HG02763 (cell line): ENCODE data around the gene TEAD1.

Source experiments
- ATAC-seq: cut with Tn5 transposase; IDR thresholded peaks from one replicate; pipeline ENCODE4 v1.9.1; 2021; ENCODE audit warnings: mild to moderate bottlenecking, moderate library complexity; ENCODE audit not compliant: unreplicated experiment

TEAD1 gene

DNA sequence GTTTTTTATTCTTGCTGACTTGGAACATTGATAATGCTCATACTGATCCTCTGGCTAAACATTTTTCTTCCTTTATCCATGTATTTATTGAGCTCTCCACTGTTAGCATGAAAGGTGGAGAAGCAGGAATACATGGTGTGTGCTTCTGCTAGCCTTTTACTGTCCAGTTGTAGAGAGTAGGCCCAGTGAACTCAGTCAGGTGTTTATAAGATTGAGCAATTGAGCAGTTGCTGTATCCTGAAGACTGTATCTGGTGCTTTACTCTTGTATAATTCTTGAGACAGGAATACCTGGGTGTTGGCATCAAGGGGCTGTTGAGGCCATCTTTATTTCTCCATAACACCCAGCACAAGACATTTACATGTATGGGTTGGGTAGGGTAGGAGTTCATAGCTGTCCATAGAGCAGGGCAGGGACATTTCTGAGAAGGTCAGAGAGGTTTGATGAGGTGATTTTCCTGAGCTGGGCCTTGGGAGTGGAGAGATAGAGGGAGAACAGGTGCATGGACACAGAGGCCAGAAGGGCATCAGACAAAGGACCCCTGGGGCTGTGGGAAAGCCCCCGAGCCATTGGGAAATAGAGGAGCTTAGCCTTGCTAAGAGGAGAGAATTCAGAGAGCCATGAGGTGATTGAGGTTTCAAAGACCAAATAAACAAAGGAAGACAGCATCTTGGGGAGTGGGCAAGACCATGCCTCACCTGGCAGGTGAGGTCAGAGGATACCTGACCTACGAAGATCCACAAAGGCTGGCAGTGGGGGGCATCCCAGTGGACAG, 155.5 kb downstream of the TEAD1 start:
- ATAC-seq: no peak

DNA sequence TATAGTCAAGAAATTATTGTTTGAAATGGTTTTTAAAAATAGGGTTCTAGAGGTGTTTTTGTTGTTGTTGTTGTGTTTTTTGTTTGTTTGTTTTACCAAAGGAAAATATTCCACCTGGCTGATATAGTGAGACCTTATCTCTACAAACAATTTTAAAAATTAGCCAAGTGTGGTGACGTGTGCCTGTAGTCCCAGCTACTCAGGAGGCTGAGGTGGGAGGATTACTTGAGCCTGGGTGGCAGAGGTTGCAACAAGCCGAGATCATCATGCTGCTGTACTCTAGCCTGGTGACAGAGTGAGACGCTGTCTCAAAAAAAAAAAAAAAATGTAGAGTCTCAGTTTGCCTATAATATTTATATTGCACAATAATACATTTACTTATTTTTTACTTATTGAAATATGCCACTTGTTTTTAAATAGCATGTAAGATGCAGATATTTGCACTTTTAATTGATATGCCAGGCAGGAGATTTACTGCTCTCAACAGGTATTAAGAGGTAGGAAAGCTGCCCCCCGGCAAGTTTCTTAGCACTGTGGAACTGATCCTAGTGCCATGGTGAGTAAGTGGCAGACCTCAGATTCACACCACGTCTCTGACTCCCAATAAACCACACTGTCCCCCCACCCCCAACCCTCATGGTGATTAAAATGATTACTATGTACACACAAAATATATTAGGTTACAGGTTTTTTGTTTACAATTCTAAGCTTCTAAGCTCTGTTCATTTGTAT, 157.4 kb downstream of the TEAD1 start:
- no peak for ATAC-seq

DNA sequence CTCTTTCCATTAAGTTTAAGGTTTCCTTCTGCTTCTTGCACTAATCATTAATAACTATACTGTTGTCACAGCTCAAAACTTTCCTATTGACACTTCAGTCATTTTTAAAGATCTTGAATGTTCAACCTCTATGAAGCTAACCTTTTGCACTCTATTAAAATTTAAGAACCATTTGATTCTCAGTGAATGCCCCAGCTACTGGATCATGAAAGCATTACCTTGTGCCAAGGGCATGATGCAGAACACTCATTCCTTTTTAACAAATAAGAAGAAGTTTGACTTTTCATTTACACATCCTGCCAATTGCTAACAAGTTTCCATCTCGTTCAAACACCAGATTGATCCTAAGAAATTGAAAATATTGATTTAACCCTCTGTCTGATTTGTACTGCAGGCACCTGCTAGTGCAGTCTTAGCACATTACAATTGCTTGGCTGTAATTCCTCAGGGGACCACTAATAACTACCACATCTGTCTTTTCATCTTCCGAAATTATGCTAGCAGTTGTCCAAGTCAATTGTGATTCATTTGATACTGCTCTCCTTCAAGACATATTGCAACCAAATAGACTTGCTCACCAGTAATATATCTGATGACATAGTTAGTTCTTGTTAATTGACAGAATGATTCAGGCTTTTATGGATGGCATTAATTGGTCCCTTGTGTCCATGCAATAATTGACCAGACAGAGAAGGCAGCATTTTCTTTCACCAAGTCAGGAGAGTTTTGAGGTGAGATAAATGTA, 158.4 kb downstream of the TEAD1 start:
- ATAC-seq: no peak

DNA sequence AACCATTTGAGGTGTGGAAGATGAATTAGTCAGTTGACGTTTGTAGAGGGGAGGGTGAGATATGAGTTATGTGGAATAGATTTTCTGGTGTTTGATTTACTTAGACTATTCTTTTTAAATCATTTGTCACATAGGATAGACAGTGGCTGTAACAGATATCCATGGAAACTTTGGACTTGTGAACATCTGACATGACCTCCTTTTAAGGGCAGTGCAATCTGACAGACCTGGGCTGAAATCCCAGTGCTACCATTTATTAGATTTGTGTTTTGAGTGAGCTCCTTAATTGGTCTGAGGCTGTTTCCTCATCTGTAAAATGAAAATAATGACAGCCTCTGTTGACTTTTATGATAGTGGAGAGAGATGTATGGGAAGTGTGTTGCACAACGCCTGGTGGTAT, 159.9 kb downstream of the TEAD1 start:
- no peak for ATAC-seq

DNA sequence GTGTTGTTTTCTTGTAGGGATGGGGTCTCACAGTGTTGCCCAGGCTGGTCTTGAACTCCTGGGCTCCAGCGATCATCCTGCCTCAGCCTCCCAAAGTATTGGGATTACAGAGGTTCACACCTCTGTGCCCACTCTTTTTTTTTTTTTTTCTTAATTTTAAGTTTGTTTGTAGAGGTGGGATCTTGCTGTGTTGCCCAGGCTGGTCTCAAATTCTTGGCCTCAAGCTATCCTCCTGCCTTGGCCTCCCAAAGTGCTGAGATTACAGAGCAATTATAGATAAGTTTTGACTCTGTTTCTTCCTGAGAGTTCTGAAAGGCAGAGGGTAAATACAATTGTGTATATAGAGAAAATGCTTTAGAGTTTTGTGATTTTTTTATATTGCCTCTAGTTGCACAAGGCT, 160.4 kb downstream of the TEAD1 start:
- no peak for ATAC-seq

DNA sequence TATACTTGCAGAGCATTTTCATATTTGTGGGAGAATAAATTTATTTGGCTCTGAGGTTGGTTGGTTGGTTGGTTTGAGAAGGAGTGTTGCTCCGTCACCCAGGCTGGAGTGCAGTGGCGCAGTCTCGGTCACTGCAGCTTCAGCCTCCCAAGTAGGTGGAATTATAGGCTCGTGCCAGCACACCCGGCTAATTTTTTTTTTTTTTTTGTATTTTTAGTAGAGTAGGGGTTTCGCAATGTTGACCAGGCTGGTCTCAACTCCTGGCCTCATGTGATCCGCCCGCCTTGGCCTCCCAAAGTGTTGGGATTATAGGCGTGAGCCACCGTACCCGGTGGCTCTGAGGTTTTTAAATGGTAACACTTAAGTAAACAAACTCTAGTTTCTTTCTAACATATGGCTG, 161.1 kb downstream of the TEAD1 start:
- ATAC-seq: no peak

DNA sequence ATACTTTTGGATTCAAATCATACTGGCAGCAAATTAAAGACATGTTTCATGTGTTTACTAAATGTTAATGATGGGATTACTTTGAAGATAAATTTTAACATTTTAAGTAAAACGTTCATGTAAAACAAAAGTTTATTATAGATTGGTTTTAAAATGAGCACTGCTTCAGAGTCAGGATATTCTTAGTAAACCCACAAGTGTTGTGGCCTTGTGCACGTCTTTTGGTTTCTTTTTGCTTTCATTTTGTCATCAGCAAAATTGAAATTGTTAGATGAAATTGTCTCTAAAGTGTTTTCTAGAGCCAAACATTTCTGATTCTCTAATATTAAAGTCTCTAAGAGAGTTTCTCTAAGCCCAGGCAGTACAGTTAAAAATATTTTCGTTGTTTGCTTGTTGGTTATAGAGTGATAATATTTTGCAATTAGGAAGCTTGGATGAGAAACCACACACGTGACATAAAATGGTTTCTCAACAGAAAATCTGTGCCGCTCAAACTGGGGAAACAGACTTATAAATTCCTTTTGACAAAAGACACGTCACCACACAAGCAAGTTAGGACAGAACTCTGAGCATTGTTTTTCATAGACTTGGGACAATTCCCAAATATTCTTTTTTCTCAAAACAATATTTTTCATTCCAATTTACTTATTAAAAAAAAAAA, 164.4 kb downstream of the TEAD1 start:
- no peak for ATAC-seq

DNA sequence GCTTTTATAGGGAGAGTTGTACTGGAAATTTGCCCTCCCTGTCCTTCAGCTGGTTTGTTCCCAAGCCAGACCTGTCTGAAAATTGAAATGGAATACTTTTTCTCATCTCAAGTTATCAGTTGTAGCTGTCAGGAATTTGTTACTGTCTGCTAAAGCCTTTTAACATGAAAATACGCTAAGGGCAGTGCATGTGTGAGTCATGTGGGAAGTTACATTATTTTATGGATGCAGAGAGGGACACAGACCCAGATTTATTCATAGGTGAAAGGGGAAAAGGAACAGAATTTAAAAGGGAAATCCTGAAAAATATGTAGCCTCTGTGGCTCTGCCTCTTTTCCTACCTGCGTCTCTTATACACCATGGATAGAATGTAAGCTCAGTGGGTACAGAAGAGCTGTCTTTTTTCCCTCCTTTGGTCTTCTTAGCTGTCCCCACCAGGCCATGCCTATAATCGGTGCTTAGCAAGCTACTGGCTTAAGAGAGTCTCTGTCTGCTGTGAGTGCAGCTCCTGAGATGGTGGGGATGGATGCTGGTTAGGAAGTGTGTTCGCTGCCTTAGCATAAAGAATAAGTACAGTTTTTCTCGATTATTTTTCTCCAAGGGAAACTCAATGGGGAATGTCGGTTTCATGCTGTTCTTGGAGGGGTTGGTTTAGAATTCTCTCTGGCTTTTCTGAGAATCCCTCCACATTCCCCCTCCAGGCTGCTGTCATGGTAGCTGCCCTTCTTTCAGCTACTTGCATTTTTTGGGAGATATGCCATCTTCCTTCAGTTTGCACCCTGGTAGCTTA, 166.8 kb downstream of the TEAD1 start:
- ATAC-seq: no peak

DNA sequence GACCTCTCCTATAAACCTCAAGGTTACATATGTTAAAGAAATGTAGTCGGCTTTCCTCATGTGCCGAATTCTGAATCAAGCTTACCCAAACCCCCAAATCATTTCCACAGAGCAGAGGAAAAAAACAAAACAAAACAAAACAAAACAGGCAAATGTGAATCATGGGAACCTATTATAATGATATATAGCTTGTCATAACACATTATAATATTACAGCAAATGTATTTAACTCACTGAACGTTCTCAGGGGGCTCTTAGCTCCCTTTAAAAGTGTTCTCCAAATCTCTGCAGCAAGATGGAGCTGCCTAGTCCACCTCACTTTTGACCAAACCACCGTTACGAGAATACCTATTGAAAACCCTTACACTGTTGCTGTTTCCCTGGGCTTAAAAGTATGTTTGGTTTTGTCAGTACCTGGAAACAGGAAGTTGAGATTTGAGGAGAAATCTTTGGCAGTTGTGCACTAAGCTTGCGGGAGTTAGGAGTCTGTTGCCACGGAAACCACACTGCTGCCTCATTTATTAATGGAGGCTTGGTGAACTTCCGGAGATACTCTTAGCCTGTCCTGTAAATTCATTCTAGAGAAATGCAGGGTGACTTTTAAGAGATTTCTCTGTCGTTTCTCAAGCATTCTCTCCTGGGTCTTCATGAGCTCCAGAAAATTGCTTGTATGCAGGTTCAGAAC, 167.9 kb downstream of the TEAD1 start:
- ATAC-seq: no peak

DNA sequence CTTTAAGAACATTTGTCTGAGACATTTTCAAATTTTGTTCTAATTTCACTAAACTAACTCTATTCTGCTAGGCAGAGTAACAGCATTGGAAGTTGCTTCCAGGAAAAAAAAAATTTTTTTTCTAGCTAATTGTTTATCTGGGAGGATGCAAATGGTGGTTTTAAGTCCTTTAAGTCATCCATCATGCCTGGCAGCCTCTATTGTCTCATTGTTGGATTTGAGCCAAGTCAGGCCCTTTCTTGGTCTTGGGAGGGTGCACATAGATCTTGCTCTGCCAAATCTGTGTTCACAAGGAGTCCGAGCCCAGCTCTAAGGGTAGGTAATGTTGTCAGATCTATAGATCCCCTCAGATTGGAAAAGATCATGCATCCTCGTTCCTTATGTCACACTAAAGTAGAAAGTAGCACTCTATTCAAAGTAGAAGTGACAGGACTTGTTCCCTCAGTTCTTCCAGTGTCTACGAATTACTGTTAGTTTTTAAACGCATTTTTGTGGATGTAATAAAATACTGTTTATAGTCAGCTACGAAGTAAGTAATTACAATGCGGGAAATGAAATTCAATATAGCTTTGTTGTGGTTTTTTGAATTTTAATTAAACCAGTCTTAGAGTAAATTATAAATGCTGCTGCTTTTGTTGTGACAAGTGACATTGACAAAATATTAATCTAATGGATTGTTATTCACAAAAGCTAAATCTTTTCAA, 168.9 kb downstream of the TEAD1 start:
- no peak for ATAC-seq

DNA sequence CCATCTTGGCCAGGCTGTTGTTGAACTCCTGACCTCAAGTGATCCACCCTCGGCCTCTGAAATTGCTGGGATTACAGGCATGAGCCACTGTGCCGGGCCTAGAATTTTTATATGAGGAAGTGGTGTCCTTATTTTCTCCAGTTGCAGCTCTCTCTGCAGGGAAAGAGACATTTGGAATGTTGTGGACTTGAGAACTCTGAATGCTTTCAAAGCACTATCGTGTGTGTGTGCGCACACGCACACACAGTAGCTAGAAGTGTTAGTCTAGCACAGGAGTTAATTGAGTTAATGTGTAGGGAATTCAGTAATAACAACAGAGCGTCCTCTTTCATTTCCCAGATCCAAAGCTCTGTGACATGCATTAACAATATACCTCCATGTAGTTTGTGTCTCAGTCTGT, 170.9 kb downstream of the TEAD1 start:
- ATAC-seq: no peak

DNA sequence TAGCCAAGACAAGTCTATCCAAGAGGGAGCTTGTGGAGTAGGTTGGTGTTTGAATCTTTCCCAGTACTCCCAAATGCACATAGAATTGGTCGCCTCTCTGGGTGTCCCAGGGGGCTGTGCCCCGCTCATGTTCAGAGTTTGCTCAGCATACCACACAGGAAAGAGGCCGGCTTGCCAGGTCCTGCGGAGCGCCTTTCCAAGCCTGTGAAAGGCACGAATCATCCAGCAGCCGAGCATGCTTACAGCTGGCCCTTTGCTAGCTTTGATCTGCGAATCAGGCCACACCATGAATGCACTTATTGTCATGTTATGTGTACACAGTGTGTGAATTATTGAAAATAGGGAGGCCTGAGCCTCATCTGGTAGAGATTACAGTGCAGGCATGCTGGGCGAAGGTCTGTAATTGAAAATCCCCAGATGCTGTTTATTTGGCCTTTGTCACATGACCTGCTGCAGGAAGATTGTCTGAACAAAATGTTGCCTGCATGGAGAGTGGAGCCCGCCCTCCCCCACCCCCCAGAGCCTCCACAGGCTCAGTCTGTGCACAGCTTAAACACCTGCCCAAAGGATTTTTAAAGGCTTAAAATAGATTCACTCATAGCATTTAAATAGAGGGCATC, 171.6 kb downstream of the TEAD1 start:
- no peak for ATAC-seq

DNA sequence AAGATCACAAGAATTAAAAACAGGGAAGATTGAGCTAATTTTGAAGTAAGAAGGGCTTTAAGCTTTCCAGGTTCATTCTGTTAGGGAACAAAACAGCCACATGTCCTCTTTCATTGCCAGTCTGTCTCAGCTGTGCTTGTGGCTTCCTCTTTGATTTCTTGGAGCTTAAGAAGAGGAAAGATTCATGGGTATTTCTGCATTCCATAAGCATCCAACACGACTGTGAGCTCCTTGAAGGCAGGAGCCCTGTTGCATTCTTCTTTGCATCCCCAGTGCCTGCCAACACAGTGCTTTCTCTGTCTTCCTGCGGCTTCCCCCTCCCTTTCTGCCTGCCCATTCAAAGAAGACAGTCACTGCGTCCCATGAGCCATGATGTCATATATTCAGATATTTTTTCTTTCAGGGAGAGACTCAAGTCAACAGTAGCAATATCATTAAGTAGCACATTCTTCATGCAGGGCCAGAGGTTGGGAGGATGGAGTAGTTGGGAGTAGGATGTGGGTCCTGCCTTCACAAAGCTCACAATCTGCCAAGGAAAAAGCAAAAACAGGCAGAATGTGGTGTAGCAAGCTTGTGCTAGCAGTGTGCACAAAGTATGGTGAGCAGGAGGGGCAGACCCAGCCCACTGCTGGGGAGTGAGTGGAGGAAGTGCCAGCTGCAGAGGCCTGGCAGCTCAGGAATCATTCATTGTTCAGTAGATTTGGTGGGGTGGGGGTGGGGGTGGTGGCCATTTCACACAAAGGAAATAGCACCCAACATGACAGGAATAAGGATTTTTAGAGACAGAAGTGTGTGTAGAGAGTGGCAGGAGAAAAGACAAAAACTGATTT, 172.8 kb downstream of the TEAD1 start:
- no peak for ATAC-seq

DNA sequence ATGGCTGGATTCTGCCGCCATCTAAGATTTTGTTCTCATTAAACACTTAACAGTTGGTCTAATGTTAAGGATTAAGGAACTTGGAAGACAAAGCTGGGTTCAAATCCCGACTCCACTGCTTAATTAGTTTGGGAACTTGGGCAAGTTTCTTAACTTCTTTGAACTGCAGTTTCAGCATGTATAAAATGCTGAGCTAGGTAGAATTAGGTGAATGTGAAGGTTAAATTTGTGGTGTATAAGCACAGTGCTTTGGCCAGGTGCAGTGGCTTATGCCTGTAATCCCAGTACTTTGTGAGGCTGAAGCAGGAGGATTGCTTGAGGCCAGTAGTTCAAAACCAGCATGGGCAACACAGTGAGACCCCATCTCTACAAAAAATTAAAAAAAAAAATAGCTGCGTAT, 174.2 kb downstream of the TEAD1 start:
- ATAC-seq: no peak

DNA sequence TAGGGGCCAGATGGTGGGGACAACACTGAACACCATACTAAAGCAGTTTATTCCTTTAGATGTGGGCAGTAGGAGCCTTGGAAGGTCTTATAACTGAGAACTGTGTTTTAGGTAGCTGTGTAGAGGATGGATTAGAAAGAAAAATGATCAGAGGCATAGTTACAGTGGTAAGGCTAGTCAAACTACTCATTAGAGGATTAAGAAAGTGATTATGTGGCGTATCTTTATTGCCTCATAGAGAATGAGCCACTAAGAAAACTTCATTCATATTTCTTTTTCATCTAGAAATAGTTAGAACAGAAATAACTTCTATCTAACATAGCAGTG, 179.1 kb downstream of the TEAD1 start:
- ATAC-seq: no peak

DNA sequence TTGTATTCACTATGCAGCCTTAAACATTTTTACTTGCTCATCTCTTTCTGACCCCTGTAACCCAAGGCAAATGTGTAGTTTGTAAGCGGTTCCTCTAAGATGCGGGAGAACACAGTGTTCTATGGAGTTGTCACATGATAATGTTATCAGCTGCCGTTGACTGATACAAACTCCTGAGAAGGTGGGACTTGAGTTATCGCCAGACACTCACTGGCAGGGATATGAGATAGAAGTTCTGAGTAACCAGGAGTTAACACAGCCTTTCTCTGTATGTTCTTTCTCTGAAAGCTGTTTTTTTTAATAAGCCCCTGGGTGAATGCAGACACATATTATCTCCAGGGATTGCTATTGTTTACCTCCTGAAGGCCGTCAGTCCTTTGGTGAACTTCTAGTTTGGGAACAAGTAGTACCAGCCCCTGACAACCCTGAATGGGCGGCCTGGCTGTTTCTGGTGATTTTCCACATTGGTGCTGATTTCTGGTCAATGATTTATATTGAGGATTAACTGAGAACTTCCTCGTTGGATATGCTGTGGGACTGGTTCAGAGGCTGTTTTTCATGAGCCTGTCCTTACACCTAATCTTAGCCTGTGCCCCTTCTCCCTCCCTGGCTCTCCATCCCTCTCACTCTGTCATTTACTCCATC, 179.6 kb downstream of the TEAD1 start:
- ATAC-seq: no peak

DNA sequence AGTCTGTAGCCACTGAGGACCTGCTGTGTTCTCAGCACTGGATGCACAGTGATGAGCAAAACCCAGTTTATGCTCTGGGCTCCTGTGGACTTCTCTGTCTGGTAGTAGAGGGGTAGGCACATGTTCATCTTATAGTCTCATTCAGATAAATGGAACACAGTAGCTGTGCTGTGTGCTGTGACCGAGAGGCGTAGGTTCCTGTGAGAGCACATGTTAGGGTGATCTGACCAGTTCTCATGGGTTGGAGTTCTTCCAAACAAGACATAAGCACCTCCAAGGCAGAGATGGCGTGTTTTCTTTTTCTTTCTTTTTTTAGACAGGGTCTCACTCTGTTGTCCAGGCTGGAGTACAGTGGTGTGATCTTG, 180.1 kb downstream of the TEAD1 start:
- no peak for ATAC-seq

DNA sequence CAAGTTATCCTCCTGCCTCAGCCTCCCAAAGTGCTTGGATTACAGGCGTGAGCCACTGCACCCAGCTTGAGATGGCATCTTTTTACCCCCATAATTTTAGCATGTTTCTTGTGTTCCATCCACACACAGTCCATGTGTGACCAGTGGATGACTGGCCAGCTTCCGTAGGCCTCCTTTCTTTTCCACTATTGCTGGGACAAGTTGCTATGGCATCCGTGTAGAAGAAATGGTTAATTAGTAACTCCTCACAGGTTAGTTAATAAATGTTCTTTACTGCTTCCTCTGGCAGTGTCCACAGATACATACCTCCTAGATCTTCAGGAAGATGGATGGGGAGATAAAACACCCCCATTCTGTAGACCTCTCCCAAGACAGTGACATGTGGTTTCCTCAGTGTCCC, 180.6 kb downstream of the TEAD1 start:
- no peak for ATAC-seq
